ENCODE measurements around the gene KRTAP20-2. TPM values are rescaled to one million over a fixed set of nuclear protein-coding genes. Genes with fewer than 3 reads are reported as not detected.

KRTAP20-2 gene
- total and polyA plus RNA-seq, 2 of the 8 experiments (the other 6 are each of a cell fraction or from before 2014, with no cell fraction given), result not detected

DNA sequence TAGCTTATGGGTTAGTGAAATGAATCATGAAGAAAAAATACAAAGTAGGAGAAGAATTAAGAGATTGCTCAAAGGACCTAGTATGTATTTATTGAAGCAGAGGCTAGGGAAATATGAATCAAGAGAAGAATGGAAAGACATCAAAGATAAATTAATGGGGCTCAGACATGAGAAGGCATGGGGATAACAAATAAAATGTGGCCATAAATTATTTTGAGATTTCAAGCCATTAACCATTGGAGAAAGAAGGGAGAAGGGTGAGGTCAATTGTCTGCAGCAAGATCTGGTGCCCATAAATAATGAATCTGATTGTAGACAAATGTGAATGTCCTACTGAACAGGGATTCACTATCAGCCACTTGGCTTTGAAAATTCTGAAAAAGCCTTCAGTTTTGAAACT, 17.9 kb downstream of the KRTAP20-2 start (continued):
- no peak for TF ChIP-seq HDAC2 (IDR thresholded peaks at IDR 0.05; ENCODE audit: borderline replicate concordance in 1 of 2, low read depth in 2 of 2, low read length in 2 of 2)
- TF ChIP-seq, protein P1, sequence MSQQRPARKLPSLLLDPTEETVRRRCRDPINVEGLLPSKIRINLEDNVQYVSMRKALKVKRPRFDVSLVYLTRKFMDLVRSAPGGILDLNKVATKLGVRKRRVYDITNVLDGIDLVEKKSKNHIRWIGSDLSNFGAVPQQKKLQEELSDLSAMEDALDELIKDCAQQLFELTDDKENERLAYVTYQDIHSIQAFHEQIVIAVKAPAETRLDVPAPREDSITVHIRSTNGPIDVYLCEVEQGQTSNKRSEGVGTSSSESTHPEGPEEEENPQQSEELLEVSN (IDR thresholded peaks at IDR 0.05), result no peak
